GM19025 (cell line): ENCODE measurements around the gene CLIC3.

ENCODE experiments used
- ATAC-seq: cut with Tn5 transposase; IDR thresholded peaks from one replicate; pipeline ENCODE4 v1.9.1; 2021; ENCODE audit warnings: mild to moderate bottlenecking, low read depth, moderate library complexity; ENCODE audit not compliant: unreplicated experiment

The CLIC3 gene

GRCh38 chr9:137018761-137019559 is 22.6 kb upstream of the CLIC3 start:
- no peak for ATAC-seq

- ATAC-seq: no peak
These were observed 21.6 kb upstream of the CLIC3 start for GRCh38 chr9:137017791-137018497.

GRCh38 chr9:137017071-137017470 is 20.7 kb upstream of the CLIC3 start:
- ATAC-seq: no peak

GRCh38 chr9:137016436-137016835 is 20.1 kb upstream of the CLIC3 start:
- ATAC-seq: no peak

GRCh38 chr9:137015976-137016375 is 19.6 kb upstream of the CLIC3 start:
- no peak for ATAC-seq

GRCh38 chr9:137015540-137015930 is 19.2 kb upstream of the CLIC3 start:
- ATAC-seq: no peak

GRCh38 chr9:137014776-137015539 is 18.6 kb upstream of the CLIC3 start:
- ATAC-seq: no peak

GRCh38 chr9:137014166-137014565 is 17.8 kb upstream of the CLIC3 start:
- ATAC-seq: no peak

GRCh38 chr9:137013571-137013940 is 17.2 kb upstream of the CLIC3 start:
- ATAC-seq: no peak

- ATAC-seq: no peak
These were observed 16.6 kb upstream of the CLIC3 start for GRCh38 chr9:137012694-137013570.

- ATAC-seq: no peak
These were observed 15.7 kb upstream of the CLIC3 start for GRCh38 chr9:137011907-137012675.

GRCh38 chr9:137011156-137011555 is 14.8 kb upstream of the CLIC3 start:
- no peak for ATAC-seq

- no peak for ATAC-seq
These were observed 13.8 kb upstream of the CLIC3 start for GRCh38 chr9:137009938-137010732.

GRCh38 chr9:137009217-137009616 is 12.8 kb upstream of the CLIC3 start:
- no peak for ATAC-seq

- no peak for ATAC-seq
These were observed 11.9 kb upstream of the CLIC3 start for GRCh38 chr9:137008312-137008711.

GRCh38 chr9:137007816-137008270 is 11.5 kb upstream of the CLIC3 start:
- ATAC-seq: no peak

- no peak for ATAC-seq
These were observed 10.9 kb upstream of the CLIC3 start for GRCh38 chr9:137007108-137007815.
